HG03108 (cell line): ENCODE results near the gene ZNF804B.

Experiments
- ATAC-seq: cut with Tn5 transposase; IDR thresholded peaks from one replicate; pipeline ENCODE4 v1.9.1; 2021; ENCODE audit warnings: moderate library complexity; ENCODE audit not compliant: unreplicated experiment

The ZNF804B gene

DNA sequence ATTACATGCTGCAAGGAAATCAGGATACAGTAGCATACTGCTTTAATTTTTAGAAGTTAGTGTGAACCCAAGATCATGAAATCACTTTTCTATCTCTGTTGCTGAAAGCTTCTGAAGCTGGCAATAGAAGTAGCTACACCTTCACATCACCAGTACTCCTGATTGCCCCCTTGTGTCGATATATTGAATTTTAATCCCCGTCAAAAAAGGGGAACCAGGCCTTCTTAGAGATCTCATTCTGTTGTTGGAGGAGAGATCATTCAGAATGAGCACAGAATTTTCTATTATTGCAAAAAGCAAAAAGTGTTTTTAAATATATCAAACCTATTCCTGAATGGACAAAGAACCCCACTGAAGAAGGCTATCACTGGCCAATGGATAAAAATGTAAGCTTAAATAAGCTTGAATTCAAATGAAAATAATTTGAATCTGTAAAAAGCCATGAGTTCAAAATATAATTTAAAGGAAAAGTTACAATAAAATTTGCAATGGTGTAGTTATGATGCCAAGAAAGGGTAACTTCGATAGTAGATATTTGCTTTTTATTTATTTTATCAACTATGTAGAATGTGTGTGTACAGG, 75.7 kb downstream of the ZNF804B start:
- ATAC-seq = no peak

DNA sequence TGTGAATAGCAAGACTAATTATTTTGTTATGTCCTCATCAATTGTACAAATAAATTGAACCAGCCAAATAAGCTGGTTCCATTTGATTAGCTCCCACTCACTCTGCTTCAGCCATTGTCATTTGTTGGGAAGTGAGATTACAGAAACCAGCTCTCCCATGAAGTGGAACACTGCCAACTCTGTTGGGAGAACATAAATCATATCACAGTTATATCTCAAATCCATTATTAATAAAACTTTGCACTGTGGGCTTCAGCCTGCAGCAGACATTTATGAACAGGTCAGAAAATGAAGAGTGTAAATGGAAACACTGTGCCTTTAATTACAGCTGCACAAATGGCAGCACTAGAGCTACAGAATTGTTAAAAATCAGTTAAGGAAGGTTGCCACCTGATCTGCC, 82.7 kb downstream of the ZNF804B start:
- ATAC-seq = no peak

DNA sequence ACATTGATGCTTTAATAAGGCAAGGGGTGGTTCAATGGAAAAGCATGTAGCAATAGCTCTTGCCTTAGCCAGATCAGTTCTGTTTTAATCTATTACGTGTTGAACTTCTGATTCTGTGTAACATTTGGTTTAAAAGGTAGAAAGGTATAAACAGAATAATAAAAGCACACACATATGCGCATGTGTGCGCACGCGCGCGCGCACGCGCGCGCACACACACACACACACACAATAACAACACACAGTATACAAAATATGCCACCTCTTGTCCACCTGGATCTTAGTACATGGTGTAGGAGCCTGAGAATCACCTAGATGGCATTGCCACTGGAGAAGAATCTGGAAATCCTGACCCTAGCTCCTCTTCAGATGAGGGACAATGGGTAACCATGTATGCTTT, 85.6 kb downstream of the ZNF804B start:
- ATAC-seq = no peak

DNA sequence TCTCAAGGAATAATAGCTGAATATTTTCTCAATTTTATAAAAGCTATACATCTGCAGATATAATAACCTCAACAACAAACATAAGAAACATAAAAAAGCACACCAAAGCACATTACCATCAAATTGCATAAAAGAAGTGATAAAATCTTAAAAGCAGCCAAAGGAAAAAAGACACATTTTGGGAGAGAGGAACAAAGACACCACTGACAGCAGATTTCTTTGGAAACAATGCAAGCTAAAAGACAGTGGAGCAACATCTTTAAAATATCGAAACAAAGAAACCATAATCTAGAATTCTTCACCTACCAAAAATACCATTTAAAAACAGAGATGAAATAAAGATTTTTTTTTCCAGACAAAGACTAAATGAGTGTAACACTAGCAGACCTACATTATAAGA, 91.7 kb downstream of the ZNF804B start:
- no peak for ATAC-seq

DNA sequence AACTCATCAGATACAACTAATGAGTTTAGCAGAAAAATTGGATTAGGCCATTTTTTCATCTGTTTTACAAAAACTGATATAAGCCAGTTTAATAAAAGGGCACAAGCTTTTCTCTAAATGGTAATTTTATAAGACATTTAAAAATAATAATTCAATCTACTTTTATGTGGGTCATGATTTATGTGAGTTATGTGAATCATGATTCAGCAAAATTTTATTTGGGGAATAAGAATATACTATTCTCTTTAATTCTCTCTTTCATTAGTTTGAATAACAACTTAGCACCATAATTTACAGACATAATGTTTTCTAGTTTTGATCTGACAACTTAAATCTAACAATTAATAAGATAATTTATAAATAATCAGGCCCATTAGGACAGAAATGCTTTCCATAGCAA, 99.8 kb downstream of the ZNF804B start:
- ATAC-seq = no peak

DNA sequence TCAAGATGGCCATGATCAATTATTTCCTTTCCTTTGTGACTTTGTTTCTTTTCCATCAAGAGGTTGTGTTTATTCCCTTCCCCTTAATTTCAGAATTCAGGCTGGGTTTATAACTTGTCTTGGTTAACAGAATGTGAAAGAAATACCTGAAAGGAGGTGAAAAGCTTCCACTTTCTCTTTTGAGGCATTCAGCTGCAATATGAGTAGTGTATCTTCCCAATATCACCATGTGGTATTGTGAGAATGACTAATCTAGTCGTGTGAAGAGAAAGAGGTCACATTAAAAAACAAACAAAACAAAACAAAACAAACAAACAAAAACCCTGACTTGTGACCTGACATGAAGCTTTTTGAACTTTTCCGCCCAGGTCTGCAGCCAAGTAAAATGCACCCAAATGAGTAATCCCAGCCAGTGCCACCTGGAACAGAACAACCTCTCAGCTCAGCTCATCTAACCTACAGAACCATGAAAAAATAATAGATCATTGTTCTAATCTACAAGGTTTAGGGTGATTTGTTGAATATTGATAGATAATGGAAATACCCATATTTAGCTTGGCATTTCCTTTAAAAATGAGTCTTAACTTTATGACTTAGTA, 106.9 kb downstream of the ZNF804B start:
- ATAC-seq = no peak

DNA sequence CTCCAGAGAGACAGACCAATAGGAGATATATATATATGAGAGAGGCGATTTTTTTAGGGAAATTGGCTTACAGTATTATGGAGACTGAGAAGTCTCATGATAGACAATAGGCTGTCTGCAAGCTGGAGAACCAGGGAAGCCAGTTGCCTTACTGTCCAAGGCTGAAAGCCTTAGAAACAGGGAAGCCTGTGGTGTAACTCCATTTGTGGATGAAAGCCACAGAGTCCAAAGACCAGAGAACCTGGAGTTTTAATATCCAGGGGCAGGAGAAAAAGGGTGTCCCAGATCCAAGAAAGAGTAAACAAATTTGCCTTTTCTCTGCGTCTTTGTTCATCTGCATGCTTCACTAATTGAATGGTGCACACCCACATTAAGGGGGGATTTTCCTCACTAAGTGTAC, 107.7 kb downstream of the ZNF804B start:
- ATAC-seq = no peak

DNA sequence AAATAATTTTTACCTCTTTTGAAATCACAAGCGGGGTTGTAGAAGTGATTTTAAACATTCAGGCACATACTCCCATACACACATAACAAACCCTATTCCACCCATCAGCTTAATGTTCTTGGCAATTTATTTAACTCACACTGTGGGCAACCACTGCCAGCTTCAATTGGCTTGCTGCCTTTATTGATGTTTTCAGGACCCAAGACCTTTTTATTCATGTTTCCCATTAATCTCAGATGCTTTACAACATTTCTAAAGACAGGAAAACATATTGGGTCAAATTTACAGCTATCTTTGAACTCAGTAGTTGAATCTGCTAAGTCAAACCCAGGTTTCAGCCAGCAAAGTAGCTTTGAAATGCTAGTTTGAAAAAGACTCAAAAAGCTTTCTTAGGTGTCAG, 109.0 kb downstream of the ZNF804B start:
- no peak for ATAC-seq

DNA sequence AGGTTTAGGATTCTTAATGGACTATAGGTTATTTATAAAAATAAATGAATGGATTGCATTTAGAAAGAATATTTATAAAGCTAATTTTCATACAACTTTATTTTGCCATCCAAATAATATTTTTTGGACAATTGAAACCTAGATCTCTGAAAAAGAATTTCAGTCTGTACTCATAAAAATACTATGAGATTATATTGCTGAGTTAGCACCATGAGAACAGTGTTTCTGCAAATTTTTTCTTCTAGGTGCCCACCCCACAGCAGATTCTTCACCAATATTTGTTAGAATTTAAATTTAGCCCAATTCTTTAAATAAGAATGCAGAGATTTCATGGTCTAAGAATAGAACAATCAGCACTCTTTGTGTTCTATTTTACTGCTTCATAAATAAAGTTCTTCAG, 121.6 kb downstream of the ZNF804B start:
- ATAC-seq = no peak

DNA sequence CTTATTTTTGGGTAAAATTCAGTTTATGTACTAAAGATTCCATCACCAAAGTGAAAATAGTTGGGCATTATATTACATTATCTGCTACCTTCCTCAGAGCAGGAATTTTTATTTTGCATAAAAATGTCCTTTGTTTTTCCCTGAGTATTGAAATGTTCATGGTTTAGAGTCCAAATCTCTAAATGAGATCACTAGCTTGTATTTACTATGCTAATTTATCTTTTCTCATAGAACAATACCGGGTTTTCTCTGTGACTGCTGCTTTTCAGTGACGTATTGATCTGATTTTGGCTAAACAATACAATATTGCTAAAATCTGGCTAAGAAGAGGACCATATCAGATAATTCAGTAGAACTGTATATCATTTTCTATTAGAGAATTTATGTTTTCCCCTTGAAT, 125.6 kb downstream of the ZNF804B start:
- no peak for ATAC-seq

DNA sequence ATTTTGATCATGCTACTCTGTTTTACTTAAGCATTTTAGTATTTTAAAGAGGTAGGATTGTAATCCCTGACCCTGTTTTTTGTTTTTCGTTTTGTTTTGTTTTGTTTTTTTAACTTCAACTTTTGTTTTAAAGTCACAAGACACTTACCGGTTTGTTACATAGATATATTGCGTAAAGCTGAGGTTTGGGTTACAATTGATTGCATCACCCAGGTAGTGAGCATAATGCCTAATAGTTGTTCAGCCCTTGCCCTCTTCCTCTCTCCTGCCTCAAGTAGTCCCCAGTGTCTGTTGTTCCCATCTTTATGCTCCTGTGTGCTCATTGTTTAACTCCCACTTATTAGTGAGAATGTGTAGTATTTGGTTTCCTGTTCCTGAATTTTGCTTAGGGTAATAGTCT, 129.2 kb downstream of the ZNF804B start:
- no peak for ATAC-seq

DNA sequence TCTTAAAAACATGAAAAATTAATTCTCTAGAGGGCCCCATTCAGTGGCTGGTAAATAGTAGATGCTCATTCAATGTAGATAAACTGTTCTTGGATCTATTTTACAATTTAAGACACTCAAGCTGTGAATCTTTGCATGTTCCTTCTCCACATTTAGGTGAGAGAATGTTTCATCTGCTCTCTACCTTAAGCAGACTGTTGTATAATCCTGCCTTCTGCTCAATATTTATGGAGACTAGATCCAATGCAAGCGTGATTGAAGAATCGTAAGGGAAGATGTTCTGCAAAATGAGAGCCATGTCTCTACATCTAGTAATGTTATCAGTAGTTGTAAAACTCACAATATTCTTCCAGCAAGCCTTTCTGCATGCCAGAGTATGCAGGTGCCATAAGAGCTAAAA, 151.0 kb downstream of the ZNF804B start:
- no peak for ATAC-seq

DNA sequence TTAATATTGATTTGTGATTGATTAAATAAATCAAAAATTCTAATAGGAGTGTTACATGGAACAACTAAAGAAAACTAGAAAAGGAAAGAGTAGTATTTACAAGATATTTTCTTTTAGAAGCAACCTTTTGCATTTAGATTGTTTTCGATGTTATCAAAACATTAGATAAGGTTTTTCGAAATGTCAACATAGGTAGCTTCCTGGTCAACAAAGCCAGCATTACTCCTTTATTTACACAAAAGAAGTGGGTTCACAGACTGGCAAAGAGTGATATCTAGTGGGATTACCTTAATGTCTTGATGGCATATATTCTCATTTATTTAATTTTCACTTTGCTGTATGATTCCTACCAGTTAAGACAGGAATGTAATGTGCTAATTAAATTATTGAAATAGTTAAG, 153.4 kb downstream of the ZNF804B start:
- no peak for ATAC-seq

DNA sequence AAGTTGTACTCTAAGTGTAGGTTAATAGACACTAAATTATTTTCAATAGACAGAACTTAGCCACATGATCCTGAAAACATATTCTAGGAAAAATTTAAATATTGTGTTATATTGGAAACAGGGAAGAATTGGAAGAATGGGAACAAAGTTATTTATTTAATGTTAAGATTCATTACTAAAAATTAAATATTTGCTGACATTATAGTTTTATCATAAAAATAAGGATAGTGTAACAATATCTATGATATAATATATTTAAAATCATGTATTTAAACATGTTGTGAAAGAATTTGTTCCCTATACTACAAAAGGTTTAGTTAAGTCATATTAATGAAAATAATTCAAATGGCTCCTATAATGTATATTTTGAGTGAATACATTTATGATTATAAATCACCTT, 156.1 kb downstream of the ZNF804B start:
- no peak for ATAC-seq

DNA sequence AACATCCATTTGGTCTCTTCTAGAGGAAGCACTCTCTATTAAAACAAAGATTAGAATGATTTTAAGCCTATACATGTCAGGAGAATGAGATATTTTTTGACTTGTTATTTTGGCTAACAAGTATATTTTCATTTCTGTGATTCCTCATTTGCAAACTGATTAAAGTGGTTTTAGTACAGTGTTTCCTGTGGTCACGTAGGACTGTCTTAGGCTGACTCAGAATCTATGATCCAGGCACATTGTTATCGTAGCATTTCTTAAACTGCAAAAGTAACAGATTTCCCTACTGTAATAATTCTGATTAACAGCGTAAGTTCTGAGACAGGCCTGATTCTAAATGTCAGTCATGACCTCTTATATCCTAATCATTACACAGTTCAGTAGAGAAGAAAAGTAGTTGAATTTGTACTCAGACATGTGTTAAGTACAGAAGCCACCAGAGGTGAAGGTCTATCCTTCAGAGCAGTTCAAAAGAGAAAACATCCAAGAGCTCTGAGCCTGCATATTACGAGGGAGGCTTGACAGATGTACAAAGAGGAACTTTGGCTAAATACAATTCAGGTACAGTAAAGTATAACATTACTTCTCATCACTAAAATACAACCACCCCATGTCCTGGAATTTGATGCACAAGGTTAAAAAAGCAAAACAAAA, 160.1 kb downstream of the ZNF804B start:
- no peak for ATAC-seq

DNA sequence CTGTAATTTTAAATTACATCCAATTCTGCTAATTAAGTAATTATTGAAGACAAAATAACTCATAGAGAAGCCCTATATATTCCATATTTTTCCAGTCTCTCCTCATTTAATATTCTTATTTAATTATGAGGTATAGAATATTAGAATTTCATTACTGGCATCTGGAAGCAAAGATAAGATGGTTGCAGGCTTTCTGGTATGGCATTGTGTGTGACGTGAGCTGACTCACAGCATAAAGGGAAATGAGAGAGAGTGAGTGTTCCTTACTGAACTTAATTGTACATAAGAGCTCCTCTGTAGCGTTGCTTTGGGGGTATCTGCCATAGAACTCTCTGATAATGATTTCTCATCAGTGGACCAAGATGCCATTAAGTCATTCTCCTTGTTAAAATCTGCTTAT, 163.4 kb downstream of the ZNF804B start:
- no peak for ATAC-seq

DNA sequence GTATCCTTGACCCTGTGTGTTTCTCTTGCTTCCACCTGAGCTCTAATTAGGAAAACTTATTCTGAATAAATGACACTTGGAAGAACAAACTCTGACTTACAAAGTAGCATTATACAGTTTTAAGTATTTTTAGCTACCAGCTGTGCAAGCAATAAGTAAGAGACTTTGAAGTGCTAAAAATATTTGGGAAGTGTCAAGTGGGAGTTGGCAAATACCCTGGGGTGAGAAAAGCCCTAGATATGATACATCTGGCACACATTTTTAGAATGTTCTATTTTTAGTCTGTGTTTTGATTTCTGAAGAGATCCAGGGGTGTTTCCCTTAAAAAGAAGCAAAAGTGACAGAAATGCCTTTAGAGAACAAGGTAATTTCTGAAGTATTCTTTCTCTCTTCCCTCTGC, 168.8 kb downstream of the ZNF804B start:
- no peak for ATAC-seq

DNA sequence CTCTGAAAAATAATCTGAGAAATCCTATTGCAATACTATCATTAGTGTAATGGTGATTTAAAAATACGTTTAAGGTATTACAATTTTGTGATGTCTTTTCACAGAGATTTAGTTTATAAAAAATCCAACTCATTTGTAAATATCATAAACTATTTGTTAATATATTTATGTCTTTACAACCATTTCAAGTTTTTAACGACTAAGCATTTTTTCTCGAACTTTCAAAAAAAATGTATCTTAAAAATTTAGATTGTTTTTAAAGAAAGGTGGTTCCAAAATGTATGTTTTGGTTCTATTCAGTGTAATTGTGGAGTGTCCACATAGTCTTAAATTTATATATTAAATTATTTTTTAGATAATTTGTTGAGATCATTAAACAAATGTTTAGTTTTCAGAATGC, 170.2 kb downstream of the ZNF804B start:
- ATAC-seq = no peak

DNA sequence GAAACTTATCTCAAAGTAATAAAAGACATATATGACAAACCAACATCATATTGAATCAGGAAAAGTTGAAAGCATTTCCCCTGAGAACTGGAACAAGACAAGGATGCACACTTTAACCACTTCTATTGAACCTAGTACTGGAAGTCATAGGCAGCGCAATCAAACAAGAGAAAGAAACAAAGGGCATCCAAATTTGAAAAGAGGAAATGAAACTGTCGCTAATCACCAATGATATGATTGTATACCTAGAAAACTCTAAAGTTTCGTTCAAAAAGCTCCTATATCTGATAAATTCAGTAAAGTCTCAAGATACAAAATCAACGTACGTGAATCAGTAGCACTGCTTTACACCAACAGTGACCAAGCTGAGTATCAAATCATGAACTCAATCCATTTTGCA, 173.8 kb downstream of the ZNF804B start:
- no peak for ATAC-seq

DNA sequence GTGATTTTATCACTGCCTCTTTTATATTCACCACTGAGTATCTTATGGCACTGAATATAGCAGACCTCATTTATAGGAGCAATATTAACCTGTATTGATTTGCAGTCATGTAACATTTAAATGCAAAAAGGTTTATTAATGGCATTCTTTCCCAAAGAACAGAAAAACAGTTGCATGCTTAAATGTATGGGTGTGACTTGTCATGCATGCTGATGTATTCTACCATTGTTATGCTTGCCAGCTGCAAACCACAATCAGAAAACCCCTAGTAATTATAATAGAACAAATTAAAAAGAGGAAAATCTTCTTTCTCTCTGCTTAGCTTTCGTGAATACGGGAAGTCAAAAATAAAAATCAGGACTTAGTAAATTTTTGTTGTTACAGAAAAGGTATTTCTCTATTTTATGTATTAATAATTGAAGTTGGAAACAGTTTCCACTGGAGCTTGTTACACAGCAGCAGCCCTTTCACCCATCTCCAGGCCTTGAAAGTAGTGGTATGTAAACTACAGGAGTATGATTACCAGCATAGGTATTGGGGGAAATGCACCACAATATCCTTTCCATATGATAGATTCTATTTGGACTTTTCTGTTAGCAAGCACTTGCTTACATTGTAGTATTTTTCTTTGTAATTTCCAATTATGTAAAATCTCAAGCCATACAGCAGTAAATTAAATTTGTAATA, 183.5 kb downstream of the ZNF804B start:
- ATAC-seq = no peak

DNA sequence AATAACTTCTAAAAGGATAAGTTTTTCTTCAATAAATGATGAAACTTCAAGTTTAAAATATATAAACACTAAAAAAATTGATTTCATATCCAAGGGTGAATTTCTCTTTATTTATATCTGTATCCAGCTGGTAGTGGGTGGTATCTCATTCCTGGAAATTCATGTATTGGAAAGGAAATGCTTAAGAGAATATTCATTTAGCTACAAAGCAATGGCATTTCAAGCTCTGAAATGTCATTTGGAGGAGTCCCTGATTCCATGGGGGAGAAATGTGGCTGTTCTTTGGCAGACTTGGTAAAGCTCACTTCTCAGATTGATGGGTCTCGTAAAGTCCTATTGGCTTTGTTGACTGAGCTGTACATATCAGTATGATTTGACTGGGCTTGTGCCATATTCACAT, 192.3 kb downstream of the ZNF804B start:
- ATAC-seq = no peak

DNA sequence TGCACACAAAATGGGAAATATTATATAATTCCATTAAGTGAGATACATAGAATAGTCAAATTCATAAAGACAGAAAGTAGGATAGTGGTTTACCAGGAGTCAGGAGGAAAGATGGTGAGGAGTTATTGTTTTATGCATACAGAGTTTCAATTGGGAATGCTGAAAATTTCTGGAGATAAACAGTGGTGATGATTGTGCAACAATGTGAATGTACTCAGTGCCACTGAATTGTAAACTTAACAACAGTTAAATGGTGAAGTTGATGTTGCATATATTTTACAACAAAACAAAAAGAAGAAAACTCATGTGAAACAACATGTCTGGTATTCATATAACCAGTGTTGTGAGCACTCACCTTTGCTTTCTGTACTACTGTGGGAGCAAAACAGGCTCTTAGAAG, 204.9 kb downstream of the ZNF804B start:
- no peak for ATAC-seq
